Activated naive CD4-positive, alpha-beta T cell treated with anti-CD3 and anti-CD28 coated beads, Interleukin-2, amount 50 U/mL, for 24 hours (primary cell): ENCODE data around the gene RTBDN.
"Not testable (repeated sequence)": the region's sequence is repeated elsewhere in the genome, so short reads cannot be mapped to it uniquely, and the experiment has no call there.

Experiments used
- H3K27ac Mint-ChIP-seq: one replicate; pipeline ENCODE4 v1.8.0; 2021; ENCODE audit warnings: mild to moderate bottlenecking, mixed read lengths
- H3K27me3 Mint-ChIP-seq: one replicate; pipeline ENCODE4 v1.8.0; 2021; ENCODE audit warnings: mixed read lengths
- H3K36me3 Mint-ChIP-seq: one replicate; pipeline ENCODE4 v1.8.0; 2021; ENCODE audit warnings: mixed read lengths
- H3K4me1 Mint-ChIP-seq: one replicate; pipeline ENCODE4 v1.8.0; 2021; ENCODE audit warnings: mixed read lengths
- H3K4me3 Mint-ChIP-seq: one replicate; pipeline ENCODE4 v1.8.0; 2021; ENCODE audit warnings: mild to moderate bottlenecking, mixed read lengths
- H3K9me3 Mint-ChIP-seq: one replicate; pipeline ENCODE4 v1.8.0; 2021; ENCODE audit warnings: mixed read lengths

The RTBDN gene

DNA sequence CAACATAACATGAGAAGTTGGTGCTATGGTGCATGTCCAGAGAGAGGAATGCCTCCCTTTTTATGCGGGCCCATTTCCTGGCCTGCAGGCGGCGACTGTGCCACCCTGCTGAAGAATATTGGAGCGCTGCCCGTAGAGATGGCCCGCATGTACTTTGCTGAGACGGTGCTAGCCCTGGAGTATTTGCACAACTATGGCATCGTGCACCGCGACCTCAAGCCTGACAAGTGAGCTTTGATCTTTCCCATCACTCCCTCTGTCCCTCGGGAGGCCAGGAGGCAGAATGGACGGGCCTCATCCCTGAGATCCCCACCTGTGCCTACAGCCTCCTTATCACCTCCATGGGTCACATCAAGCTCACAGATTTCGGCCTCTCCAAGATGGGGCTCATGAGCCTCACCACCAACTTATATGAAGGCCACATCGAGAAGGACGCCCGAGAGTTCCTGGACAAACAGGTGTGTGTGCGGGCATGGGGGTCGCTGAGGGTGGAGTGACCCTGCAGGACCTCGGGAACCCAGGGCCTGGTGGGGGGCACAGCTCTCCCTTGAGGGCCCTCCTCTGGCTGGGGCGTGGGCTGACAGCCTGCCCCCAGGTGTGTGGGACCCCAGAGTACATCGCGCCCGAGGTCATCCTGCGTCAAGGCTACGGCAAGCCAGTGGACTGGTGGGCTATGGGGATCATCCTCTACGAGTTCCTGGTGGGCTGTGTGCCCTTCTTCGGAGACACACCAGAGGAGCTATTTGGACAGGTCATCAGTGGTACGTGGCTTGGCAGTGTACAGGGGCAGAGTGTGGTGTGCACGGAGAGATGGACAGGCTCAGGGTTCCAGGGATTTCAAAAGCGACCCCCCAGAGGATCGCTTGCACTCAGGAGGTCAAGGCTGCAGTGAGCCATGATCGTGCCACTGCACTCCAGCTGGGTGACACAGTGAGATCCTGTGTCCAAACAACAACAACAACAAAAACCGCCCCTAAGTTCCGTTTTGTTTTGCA lies 30.6 kb upstream of the RTBDN start:
- H3K4me1 Mint-ChIP-seq = peaks cover 9% of the 10 kb centered on the region
- H3K27ac Mint-ChIP-seq = no peak overlapping the region
- no peak overlapping the region for H3K4me3 Mint-ChIP-seq
- H3K9me3 Mint-ChIP-seq = no peaks in the 10 kb centered on the region
- H3K27me3 Mint-ChIP-seq = no peaks in the 10 kb centered on the region
- H3K36me3 Mint-ChIP-seq = no peaks in the 10 kb centered on the region

DNA sequence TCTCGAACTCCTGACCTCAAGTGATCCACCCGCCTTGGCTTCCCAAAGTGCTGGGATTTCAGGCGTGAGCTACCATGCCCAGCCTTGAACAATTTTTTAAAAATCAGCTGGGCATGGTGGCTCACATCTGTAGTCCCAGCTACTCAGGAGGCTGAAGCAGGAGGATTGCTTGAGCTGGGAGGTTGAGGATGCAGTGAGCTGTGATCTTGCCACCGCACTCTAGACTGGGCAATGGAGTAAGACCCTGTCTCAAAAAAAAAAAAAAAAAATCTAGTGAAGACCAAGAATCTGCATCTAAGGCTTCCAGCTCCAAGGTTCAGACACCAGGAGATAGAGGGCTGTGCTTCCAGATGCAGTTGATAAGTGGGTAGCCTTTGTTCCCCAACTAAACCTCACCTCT lies 29.8 kb upstream of the RTBDN start:
- Mint-ChIP-seq H3K27ac (no peak overlapping the region), H3K4me1 (peaks cover 9% of the 10 kb centered on the region), H3K9me3 (no peaks in the 10 kb centered on the region), H3K27me3 (no peaks in the 10 kb centered on the region), H3K36me3 (no peaks in the 10 kb centered on the region), H3K4me3 (no peak overlapping the region)

DNA sequence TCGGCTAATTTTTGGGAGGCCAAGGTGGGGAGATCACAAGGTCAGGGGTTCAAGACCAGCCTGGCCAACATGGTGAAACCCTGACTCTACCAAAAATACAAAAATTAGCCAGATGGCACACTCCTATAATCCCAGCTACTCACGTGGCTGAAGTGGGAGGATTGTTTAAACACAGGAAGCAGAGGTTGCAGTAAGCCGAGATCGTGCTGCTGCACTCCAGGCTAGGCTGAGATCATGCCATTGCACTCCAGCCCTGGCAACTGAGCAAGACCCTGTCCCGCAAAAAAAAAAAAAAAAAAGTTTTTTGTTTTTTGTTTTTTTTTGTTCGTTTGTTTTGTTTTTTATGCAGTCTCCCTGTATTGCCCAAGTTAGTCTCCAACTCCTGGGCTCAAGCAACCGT lies 25.2 kb upstream of the RTBDN start:
- Mint-ChIP-seq H3K4me3 (no peak overlapping the region), H3K27ac (peak overlapping the region; percentile 36), H3K4me1 (no peaks in the 10 kb centered on the region), H3K27me3 (no peaks in the 10 kb centered on the region), H3K36me3 (peaks cover 2% of the 10 kb centered on the region), H3K9me3 (peaks cover 5% of the 10 kb centered on the region)

DNA sequence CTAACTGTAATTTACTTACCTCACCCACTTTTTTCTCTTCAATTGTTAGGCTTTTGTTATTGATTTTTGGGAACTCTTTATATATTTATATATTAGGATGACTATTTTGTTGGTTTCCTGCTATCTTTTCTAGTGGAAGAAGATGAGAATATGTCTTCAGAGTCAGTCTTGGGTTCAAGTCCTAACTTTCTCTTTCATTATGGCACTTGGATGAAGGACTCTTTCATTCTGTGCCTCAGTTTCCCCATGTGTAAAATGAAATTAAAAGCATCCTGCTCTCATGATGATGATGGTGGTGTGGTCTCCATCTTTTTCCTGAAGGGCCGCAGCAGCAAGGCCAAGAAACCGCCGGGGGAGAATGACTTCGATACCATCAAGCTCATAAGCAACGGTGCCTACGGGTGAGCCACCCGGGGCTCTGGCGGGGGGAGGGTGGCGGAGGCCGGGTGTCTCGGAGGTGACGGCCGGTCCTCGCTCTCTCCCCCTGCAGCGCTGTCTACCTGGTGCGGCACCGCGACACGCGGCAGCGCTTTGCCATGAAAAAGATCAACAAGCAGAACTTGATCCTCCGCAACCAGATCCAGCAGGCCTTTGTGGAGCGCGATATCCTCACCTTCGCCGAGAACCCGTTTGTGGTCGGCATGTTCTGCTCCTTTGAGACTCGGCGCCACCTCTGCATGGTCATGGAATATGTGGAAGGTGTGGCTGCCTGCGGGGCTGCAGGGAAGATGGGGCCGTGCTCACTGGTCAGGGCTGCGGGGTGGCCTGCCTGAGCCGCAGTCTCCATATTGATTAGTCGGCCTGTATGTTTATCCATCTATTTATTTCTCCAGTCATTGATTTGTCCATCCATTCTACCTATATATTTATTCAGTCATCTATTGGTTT lies 23.9 kb upstream of the RTBDN start:
- no peaks in the 10 kb centered on the region for H3K27me3 Mint-ChIP-seq
- H3K9me3 Mint-ChIP-seq = peaks cover 5% of the 10 kb centered on the region
- H3K4me3 Mint-ChIP-seq = no peak overlapping the region
- H3K36me3 Mint-ChIP-seq = peaks cover 2% of the 10 kb centered on the region
- H3K4me1 Mint-ChIP-seq = no peaks in the 10 kb centered on the region
- no peak overlapping the region for H3K27ac Mint-ChIP-seq

DNA sequence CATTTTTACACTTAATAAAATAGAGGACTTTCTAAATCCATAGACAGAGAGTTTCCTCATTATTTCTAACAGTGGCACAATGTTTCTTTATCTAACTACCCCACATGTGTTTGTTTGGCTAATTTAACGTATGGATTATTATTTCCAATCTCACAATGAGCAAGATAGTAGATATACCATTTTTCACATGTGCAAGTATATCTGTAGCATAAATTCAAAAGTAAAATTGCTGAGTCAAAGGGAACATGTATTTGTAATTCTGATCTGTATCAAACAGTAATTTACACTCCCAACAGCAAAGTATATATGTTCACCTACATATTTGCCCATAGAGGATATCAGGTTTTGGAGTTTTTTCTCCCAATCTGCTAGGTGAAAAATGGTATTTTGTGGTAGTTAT lies 22.3 kb upstream of the RTBDN start:
- no peaks in the 10 kb centered on the region for H3K27me3 Mint-ChIP-seq
- H3K36me3 Mint-ChIP-seq = peaks cover 2% of the 10 kb centered on the region
- no peaks in the 10 kb centered on the region for H3K4me1 Mint-ChIP-seq
- no peak overlapping the region for H3K4me3 Mint-ChIP-seq
- no peak overlapping the region for H3K27ac Mint-ChIP-seq
- peaks cover 5% of the 10 kb centered on the region for H3K9me3 Mint-ChIP-seq

DNA sequence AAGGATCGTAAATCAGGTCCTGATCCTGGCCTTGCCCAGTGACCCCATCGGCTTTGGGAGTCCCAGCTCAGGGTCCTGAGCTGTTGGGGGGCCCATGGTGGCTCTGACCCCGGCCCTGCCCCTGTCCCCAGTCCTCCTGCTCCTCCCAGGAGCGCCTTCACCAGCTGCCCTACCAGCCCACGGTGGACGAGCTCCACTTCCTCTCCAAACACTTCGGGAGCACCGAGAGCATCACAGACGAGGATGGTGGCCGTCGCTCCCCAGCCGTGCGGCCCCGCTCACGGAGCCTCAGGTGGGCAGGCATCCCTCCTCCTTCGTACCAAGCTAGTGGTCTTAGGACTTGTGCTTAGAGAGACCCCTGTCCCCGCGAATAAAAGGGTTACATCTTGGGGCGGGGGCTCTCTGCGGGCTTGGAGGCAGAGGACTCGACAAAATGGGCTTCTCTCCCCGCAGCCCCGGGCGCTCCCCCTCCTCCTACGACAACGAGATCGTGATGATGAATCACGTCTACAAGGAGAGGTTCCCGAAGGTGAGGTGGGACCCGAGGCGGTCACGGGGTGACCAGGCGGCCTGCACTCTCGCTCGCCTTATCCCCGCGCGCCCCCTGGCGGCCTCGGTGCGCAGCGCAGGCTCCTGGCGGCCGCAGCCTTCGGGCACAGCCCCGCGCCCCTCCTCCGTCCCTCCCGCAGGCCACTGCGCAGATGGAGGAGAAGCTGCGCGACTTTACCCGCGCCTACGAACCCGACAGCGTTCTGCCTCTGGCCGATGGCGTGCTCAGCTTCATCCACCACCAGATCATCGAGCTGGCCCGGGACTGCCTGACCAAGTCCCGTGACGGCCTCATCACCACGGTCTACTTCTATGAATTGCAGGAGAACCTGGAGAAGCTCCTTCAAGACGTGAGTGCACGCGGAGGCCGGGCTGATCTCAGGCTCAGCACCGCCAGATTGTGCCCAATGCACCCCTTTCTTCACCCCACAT lies 13.1 kb upstream of the RTBDN start:
- Mint-ChIP-seq H3K4me3 (peak overlapping the region; percentile 70), H3K36me3 (no peaks in the 10 kb centered on the region), H3K4me1 (peaks cover 3% of the 10 kb centered on the region), H3K27me3 (peaks cover 13% of the 10 kb centered on the region), H3K27ac (no peak overlapping the region), H3K9me3 (no peaks in the 10 kb centered on the region)

DNA sequence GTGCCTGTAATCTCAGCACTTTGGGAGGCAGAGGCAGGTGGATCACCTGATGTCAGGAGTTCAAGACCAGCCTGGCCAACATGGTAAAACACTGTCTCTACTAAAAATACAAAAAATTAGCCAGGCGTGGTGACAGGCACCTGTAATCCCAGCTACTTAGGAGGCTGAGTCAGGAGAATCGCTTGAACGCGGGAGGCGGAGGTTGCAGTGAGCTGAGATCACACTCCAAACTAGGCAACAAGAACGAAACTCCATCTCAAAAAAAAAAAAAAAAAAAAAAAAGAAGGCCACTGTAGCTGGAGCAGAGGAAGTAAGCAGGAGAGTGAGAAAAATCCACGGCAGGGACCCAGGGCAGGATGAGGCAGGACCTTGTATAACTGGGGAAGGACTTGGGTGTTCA lies 12.2 kb upstream of the RTBDN start:
- not testable (repeated sequence) for H3K9me3 Mint-ChIP-seq, H3K36me3 Mint-ChIP-seq, H3K4me1 Mint-ChIP-seq, H3K4me3 Mint-ChIP-seq, H3K27ac Mint-ChIP-seq
- H3K27me3 Mint-ChIP-seq = peaks cover 18% of the 10 kb centered on the region

DNA sequence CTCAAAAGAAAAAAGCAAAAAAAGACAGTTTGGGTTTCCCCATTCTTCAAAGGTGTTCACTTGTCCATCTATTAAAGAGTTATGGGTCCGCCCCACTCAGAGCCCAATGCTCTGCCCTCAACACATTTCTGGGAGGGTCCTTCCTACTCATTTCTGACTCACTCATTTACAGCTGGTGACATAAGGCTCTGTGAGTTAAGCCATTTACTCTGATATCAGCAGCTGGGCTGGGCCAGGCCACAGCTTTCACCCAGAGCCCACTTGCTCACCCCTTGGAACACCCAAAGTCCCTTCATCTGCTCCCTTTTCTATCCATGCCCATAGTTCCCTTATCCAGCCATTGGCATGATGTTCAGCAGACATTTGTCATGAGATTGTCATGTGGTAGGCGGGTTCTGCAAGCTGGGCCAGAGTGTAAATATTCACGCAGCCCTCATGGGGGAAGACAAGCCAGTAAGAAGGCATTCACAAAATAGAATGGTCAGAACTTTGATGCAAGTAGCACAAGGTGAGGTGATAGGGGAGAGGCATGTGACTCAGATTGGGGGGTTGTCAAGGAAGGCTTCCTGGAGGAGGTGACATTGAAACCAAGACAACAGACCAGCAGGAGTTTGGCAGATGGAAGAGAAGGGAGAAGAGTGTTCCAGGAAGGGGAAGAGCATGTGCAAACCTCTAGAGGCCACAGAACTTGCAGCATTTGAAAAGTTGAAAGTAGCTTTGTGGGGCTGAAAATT lies 9.8 kb upstream of the RTBDN start:
- peaks cover 21% of the 10 kb centered on the region for H3K4me1 Mint-ChIP-seq
- no peak overlapping the region for H3K27ac Mint-ChIP-seq
- peaks cover 40% of the 10 kb centered on the region for H3K27me3 Mint-ChIP-seq

DNA sequence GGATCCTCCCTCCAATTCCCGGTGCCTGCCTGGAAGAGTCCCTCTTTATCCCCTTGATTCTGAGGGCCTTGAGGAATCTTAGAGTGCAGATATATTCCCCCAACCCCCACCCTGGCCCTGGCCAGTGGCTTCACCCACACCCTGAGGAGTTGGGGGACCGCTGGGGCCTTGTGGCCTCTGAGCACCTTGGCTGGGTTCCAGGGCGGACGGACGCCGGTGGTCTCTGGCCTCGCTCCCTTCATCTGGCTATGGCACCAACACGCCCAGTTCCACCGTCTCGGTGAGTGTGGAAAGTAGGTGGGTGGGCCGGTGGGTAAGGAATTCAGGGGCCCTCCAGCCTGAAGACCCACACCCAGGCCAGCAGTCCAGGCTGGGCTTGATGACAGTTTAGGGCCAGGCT lies 8.9 kb upstream of the RTBDN start:
- Mint-ChIP-seq H3K36me3 (no peaks in the 10 kb centered on the region), H3K4me1 (peaks cover 24% of the 10 kb centered on the region)

More for the DNA sequence above, 9.8 kb upstream of the RTBDN start:
- Mint-ChIP-seq H3K4me3 (no peak overlapping the region), H3K36me3 (no peaks in the 10 kb centered on the region), H3K9me3 (no peaks in the 10 kb centered on the region)

DNA sequence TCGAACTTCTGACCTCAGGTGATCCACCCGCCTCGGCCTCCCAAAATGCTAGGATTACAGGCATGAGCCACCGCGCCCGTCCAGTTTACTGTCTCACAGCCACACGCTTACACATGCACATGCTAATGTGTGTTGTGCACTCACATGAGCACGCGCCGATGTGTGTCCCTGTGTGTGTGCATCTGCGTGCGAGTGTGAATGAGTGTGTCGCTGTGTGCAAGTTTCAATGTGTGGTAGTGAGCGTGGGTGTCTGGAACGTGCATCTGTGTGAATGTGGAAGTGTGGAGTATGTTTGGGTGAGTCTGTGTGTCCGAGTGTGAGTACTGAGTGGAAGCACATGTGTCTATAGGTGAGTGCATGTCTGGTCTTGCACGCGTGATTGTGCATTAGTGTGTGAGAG lies 8.1 kb upstream of the RTBDN start:
- Mint-ChIP-seq H3K27ac (no peak overlapping the region), H3K4me3 (no peak overlapping the region), H3K9me3 (no peaks in the 10 kb centered on the region), H3K36me3 (no peaks in the 10 kb centered on the region), H3K27me3 (peaks cover 46% of the 10 kb centered on the region), H3K4me1 (peaks cover 25% of the 10 kb centered on the region)

More for the DNA sequence above, 8.9 kb upstream of the RTBDN start:
- Mint-ChIP-seq H3K27ac (no peak overlapping the region), H3K9me3 (no peaks in the 10 kb centered on the region), H3K4me3 (no peak overlapping the region), H3K27me3 (peaks cover 41% of the 10 kb centered on the region)

DNA sequence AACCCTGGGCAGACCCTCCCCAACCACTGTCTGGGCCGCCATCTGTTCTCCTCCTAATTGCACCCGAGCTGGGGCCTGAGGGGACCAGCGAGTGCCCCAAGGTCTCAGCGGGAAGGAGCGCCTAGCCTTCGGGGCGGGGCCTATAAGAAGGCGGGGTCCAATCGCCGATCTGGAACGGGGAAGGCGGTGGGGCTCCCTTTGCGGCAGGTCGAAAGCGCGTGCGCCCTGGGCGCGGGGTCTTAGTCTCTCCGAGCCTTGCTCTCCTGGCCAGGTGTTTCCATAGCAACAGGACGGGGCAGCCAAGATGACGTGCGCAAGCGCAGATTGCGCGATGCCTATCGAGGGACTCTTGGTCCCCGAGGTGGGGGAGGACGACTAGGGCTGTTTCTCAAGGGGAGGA lies 6.7 kb upstream of the RTBDN start:
- Mint-ChIP-seq H3K4me1 (peaks cover 35% of the 10 kb centered on the region), H3K36me3 (no peaks in the 10 kb centered on the region), H3K27ac (no peak overlapping the region), H3K9me3 (no peaks in the 10 kb centered on the region), H3K4me3 (peak overlapping the region; percentile 27), H3K27me3 (peaks cover 53% of the 10 kb centered on the region)

DNA sequence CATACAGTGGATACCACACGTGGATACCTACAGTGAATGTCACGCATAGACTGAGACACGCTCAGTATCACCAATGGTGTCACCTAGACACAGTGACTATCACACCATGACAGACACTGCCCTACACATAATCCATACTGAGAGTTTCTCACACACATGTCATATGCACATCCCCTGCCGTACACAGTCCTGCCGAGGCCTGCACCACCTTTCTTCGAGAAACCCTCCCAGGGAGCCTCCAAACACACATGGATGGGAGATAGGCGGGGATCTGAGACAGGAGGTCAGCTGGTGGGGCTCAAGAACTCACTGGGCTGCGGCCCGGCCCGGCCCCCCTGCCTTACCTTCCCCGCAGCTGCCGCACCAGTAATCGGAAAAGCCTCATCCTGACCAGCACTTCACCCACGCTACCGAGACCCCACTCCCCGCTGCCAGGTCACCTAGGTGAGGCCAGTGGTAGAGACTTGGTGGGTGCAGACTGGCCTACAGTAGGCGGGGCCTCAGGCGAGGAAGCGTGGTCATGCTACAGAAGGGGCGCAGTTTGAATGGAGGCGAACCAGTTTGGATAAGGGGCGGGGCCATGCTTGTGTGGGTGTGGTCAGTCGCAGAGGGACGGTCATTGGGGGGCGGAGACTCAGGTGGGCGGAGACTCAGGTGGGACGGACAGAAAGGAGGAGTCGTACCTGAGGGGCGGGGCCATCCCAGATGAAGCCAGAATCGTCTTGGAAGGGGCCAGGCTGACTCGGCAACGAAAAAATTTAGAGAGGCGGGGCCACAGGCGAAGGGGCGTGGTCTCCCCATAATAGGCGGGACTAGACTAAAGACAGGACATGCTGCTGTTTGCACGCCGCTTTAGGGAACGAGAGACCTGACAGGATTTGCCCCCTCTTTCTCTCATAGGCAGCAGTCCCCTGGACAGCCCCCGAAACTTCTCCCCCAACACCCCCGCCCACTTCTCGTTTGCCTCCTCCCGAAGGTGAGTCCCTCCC lies 6.0 kb upstream of the RTBDN start:
- Mint-ChIP-seq H3K9me3 (no peaks in the 10 kb centered on the region), H3K36me3 (no peaks in the 10 kb centered on the region), H3K27ac (no peak overlapping the region), H3K27me3 (peaks cover 56% of the 10 kb centered on the region), H3K4me3 (peak overlapping the region; percentile 27), H3K4me1 (peaks cover 35% of the 10 kb centered on the region)

DNA sequence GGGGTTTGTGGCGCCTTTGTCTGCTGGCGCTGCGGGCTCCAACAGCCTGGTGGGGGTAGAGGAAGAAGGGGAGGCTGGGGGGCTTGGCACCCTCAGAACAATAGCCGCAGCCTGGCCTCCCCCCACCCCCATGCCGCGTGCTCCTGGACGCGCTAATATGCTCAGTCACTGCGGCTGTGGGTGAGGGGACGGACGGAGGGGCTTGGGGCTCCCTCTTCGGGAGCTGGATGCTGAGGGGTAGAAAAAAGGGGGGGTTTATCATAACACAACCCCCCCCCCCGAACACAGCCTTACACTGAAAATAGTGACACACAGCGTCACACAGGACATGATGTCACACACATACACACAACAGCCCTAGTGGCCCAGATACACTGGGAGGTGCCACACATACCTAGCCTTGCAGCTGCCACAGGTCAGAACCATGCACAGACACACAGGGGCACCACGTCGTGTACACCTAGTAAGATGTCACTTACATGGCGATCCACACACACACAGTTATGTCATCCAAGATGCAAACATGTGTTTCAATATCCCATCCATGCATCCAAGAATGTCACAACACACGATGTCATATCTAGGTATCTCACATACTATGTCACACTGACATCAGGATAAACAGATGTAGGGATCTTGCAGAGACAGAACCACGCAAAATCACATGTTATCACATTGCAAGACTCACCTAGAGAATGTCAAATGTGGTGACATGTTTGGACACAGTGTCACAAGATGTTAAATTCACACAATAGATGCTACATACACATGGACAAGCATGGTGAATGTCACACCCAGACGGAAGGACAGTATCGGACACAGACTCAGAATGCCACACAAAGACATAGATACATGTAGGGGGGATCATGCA lies 4.7 kb upstream of the RTBDN start:
- H3K9me3 Mint-ChIP-seq = no peaks in the 10 kb centered on the region
- H3K4me1 Mint-ChIP-seq = peaks cover 41% of the 10 kb centered on the region
- peaks cover 61% of the 10 kb centered on the region for H3K27me3 Mint-ChIP-seq

More for the DNA sequence above, 4.7 kb upstream of the RTBDN start:
- Mint-ChIP-seq H3K36me3 (no peaks in the 10 kb centered on the region), H3K27ac (no peak overlapping the region), H3K4me3 (peak overlapping the region; percentile 77)
